Upper lobe of left lung (tissue), 6 donors: Measurements from ENCODE around the gene ANKRD65. TPM values are rescaled to one million over a fixed set of nuclear protein-coding genes. Genes with fewer than 3 reads are reported as not detected.
"Not testable (repeated sequence)": the region's sequence is repeated elsewhere in the genome, so short reads cannot be mapped to it uniquely, and the experiment has no call there.

Experiments
- ATAC-seq, 2 donors: fragments of 200-7000 bp; cut with Tn5 transposase; one replicate each; pipeline ENCODE4 v1.9.1; 2022; ENCODE audit warnings: mild to moderate bottlenecking in 2 of 2, moderate library complexity in 2 of 2; ENCODE audit not compliant: low FRiP score in 2 of 2
- DNase-seq, 2 donors: peaks; one replicate each; pipeline ENCODE4 v3.0.0-alpha.2; 2019 to 2020
- H3K27ac ChIP-seq, 4 donors: fragments of 200-600 bp; sonication (generic); one replicate each; pipeline ENCODE4 v1.5.1; 2016 to 2019
- H3K27me3 ChIP-seq, 4 donors: fragments of 200-600 bp; sonication (generic); one replicate each; pipeline ENCODE4 v1.5.1; 2017 to 2019
- H3K36me3 ChIP-seq, 4 donors: fragments of 200-600 bp; sonication (generic); one replicate each; pipeline ENCODE4 v1.5.1; 2016 to 2019
- H3K4me1 ChIP-seq, 4 donors: fragments of 200-600 bp; sonication (generic); one replicate each; pipeline ENCODE4 v1.5.1; 2018 to 2019
- H3K4me3 ChIP-seq, 4 donors: fragments of 200-600 bp; sonication (generic); one replicate each; pipeline ENCODE4 v1.5.1; 2017 to 2019; ENCODE audit warnings: mild to moderate bottlenecking in 2 of 4, moderate library complexity in 1 of 4
- H3K9me3 ChIP-seq, 4 donors: fragments of 200-600 bp; sonication (generic); one replicate each; pipeline ENCODE4 v1.5.1; 2018 to 2019
- CTCF ChIP-seq, 6 experiments: fragments of 450-650 bp in 4 of 6; fragments of 200-600 bp in 2 of 6; sonication (generic) in 2 of 6; IDR thresholded peaks; one replicate each; pipeline ENCODE4 v1.5.1; 2016 to 2019; ENCODE audit warnings: antibody characterized with exemption in 6 of 6
- EP300 ChIP-seq, 4 donors: sonication (generic); formaldehyde crosslinking; IDR thresholded peaks; one replicate each; pipeline ENCODE4 v1.5.1; 2017; ENCODE audit warnings: antibody characterized with exemption in 4 of 4, control low read depth in 2 of 4
- POLR2A ChIP-seq, 4 donors: fragments of 450-650 bp; IDR thresholded peaks; one replicate each; pipeline ENCODE4 v1.5.1; 2016 to 2017; ENCODE audit warnings: antibody characterized with exemption in 4 of 4, mild to moderate bottlenecking in 2 of 4
- POLR2AphosphoS5 ChIP-seq, 2 donors: sonication (generic); formaldehyde crosslinking; IDR thresholded peaks; one replicate each; pipeline ENCODE4 v1.5.1; 2017; ENCODE audit warnings: antibody characterized with exemption in 2 of 2
- WGBS, 2 donors: methylation state at CpG; one replicate each; pipeline ENCODE4 v1.1.5; 2017 to 2018; 5-methylcytosine and 5-hydroxymethylcytosine counted together
- total RNA-seq, 6 donors: library from RNA; depleted of rRNA in 4 of 6; stranded (reverse); fragments of >200 nt in 4 of 6; gene quantifications; one replicate each; pipeline versions ENCODE4 v1.1.0 to v1.2.1, GENCODE V29; 2016 to 2021
- donor health status: DM: no; HTN: no; CAD: no; lungs with moderate emphysema.
- donor health status: DM: no; HTN: yes; CAD: no; lungs with severe emphysema.

Gene ANKRD65
- total RNA-seq: 10 to 100 TPM; 21.3 to 54.5 (median 34.7) TPM

DNA sequence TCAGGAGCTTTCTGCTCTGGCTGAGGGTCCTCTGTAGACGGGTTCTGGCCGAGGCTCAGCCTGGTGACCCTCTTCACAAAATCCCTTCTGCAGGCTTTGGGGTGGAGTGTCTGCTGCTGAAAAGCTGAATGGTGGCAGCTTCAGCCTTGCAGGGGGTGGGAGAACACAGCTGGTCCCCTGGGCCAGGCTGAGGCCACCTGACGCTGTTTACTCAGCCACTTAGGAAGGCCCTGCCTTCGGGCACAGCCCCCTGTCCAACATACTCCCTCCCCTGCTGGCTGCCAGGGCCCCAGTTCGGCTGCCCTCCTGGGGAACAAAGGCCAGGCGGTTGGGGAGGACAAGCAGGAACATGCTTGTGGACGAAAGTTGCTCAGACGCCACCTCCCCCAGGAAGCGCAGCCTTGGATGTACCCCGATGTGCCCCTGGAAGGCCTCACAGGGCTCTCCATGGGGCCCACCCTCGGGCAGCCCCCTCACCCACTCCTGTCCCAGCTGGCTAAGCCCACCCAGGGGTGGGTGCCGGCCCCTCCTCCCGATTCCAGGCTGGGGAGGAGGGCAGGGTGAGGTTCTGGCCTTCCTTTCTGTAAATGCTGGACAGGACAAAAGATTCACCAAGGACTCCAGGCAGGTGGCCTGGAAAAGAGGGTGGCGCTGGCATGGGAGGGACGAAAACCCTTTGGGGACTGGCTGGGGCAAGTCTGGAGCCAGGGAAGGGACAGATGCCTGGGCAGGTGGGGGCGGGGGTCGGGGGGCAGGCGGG lies at the start of gene ANKRD65:
TSS of gene ANKRD65 (minus strand) at position 130 of the 760 bp plus-strand sequence. CDS start 271 bp downstream, outside the sequence.
- 57 to 66% methylated on average over 9 to 15 of the region's 18 CpGs for WGBS, 2 donors
- DNase-seq: peak; percentile 69 to 85
- peak in 1 of 2 donors; percentile 19 for TF ChIP-seq POLR2AphosphoS5 (IDR thresholded peaks at IDR 0.05)
- peak in 1 of 6 experiments; percentile 2 for TF ChIP-seq CTCF (IDR thresholded peaks at IDR 0.05)
- TF ChIP-seq POLR2A (IDR thresholded peaks at IDR 0.05): peak in 1 of 4 donors; percentile 63
- no peak for TF ChIP-seq EP300 (IDR thresholded peaks at IDR 0.05)
- no peaks in the 10 kb centered on the region for H3K9me3 ChIP-seq
- H3K36me3 ChIP-seq: no peaks in the 10 kb centered on the region
- H3K4me3 ChIP-seq: peak within 1 kb of the TSS in 3 of 4 donors; percentile 57 to 61 (median 59)
- ATAC-seq: peak in 1 of 2 donors; percentile 83
- no peaks in the 10 kb centered on the region for H3K27me3 ChIP-seq
- peak within 1 kb of the TSS; percentile 60 to 84 (median 79) for H3K27ac ChIP-seq
- peaks cover 0 to 41% (median 20%) of the 10 kb centered on the region in 4 donors for H3K4me1 ChIP-seq

DNA sequence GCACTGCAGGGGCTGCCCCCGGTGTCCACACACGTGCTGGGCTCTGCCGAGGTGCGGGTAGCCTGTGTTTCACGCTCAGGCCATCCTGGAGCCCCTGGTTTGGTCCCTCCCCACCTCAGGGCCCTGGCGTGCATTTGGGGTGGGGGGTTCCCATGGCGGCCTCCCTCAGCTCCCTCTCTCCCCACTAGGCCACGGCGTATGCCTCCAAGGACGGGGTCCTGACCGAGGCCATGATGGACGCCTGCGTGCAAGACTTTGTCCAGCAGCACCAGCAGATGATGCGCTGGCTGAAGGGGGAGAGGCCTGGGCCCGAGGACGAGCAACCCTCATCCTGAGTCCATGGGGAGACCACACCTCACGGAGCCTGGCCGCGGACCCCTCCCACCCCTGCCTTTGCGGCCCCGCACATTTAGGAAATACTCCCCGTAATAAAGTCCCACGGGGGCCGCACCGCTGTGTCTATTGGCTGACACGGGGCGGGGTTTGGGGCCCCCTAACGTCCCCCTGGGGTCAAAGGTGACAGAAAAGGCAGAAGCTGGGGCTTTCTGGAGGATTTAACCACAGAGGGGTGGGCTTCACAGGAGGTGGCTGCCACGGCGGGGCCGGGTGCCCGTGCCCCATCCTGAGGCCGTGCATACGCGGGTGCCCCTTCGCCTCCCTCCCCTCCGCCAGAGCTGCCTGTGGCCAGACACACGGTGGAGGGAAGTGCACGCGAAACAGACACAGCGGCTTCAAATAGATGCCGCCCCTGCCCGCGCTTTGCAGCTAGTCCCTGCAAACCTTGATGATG lies 47.3 kb upstream of the ANKRD65 start:
- H3K36me3 ChIP-seq, H3K9me3 ChIP-seq, H3K4me3 ChIP-seq, ATAC-seq, H3K27me3 ChIP-seq, H3K27ac ChIP-seq: not testable (repeated sequence)
- peak in 1 of 2 donors; percentile 70 for DNase-seq
- H3K4me1 ChIP-seq: peaks cover 14 to 20% (median 17%) of the 10 kb centered on the region in 4 donors
- WGBS, 2 donors: 75 to 88% methylated on average over 4 to 12 of the region's 44 CpGs

- ATAC-seq (no peak), DNase-seq (no peak)
- Histone ChIP-seq H3K27me3 (no peaks in the 10 kb centered on the region), H3K4me1 (peaks cover 0 to 12% (median 8%) of the 10 kb centered on the region in 4 donors), H3K4me3 (no peak overlapping the region), H3K9me3 (no peaks in the 10 kb centered on the region), H3K27ac (peak overlapping the region in 1 of 4 donors; percentile 42), H3K36me3 (no peaks in the 10 kb centered on the region)
- TF ChIP-seq EP300 (IDR thresholded peaks at IDR 0.05): no peak
- TF ChIP-seq CTCF (IDR thresholded peaks at IDR 0.05): no peak
- TF ChIP-seq POLR2A (IDR thresholded peaks at IDR 0.05): no peak
- WGBS, 2 donors: 89 to 98% methylated on average over 5 to 7 of the region's 7 CpGs
Observed at GRCh38 chr1:1463312-1463711, 42.2 kb upstream of the ANKRD65 start.

- WGBS, 2 donors: 0 to 51% methylated on average over 2 to 25 of the region's 26 CpGs
- Histone ChIP-seq H3K27me3 (no peaks in the 10 kb centered on the region), H3K4me1 (peaks cover 0 to 12% (median 8%) of the 10 kb centered on the region in 4 donors), H3K9me3 (no peaks in the 10 kb centered on the region), H3K36me3 (no peaks in the 10 kb centered on the region), H3K27ac (peak overlapping the region; percentile 42 to 59 (median 53)), H3K4me3 (peak overlapping the region in 3 of 4 donors; percentile 26 to 40 (median 37))
- ATAC-seq (peak; percentile 76 to 93), DNase-seq (peak; percentile 81 to 83)
- TF ChIP-seq POLR2A (IDR thresholded peaks at IDR 0.05): peak in 1 of 4 donors; percentile 33
- no peak for TF ChIP-seq POLR2AphosphoS5 (IDR thresholded peaks at IDR 0.05)
Observed at GRCh38 chr1:1462318-1462966, 41.4 kb upstream of the ANKRD65 start.

DNA sequence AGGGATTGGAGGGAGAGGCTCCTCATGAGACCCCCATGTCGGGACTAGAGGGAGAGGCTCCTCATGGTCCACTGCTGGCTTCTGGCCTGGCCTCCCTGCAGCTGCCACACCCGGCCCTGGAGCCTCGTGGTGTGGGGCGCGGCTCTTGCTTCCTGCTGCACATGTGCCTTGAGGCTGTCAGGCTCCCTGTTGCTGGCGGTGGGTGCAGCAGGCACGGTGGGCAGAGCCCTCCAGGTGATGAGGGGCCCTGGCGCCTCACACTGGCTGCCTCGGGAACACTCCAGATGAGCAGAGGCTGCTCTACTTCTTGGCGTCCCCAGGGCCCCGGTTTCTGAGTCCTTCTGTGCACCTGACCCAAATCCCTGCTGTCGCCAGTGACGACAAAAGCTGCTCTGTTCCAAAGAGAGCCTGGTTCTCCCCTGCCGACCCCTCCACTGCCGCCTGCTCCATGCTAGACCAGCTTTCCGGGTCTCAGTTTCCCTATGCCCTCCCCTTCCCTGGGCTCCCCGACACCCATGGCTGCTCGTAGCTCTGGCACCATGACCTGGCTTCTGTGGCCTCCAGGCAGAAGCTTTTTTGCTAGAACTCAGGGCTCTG lies 40.7 kb upstream of the ANKRD65 start:
- Histone ChIP-seq H3K4me1 (peaks cover 0 to 12% (median 8%) of the 10 kb centered on the region in 4 donors), H3K27ac (peak overlapping the region; percentile 42 to 59 (median 53)), H3K4me3 (peak overlapping the region in 3 of 4 donors; percentile 26 to 40 (median 37)), H3K27me3 (no peaks in the 10 kb centered on the region), H3K36me3 (no peaks in the 10 kb centered on the region), H3K9me3 (no peaks in the 10 kb centered on the region)
- ATAC-seq (no peak), DNase-seq (peak in 1 of 2 donors; percentile 76)
- TF ChIP-seq CTCF (IDR thresholded peaks at IDR 0.05) (no peak), POLR2A (IDR thresholded peaks at IDR 0.05) (no peak), POLR2AphosphoS5 (IDR thresholded peaks at IDR 0.05) (no peak), EP300 (IDR thresholded peaks at IDR 0.05) (no peak)
- 70 to 77% methylated on average over 8 to 12 of the region's 18 CpGs for WGBS, 2 donors
